ENCODE measurements around the gene SEPHS1.
A peak's percentile ranks its signal among the peaks of the same experiment; 100 is the strongest.

DNA sequence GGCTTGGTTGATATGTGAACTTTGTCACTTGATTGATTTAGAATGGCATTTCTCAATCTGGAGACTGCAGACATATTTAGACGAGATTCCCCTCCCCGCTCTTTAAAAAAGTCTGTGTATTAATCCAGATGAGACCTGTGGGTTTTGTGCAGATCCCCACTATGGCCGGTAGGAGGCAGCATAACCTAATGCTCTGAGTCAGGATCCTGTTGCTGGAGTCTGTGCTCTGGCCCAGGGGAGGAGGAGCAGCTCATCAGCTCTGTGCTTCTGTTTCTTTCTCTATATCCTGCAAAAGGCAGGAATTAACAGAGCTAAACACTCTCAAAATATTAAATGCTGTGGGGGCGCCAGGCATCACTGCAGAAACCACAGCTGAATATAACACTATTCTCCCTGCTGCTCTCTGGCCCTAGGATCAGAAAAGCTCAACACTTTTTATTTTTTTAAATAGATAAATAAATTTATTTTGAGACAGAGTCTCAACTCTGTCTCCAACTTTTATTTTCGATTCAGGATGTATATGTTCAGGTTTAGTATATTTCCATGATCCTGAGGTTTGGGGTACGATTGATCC, 23.9 kb upstream of the SEPHS1 start:
- TF ChIP-seq CTCF (IDR thresholded peaks at IDR 0.05) (peak; percentile 85 to 98 (median 92)), POLR2A (IDR thresholded peaks at IDR 0.05) (no peak)

Data from thyroid gland (tissue), 4 donors.